Glomerular endothelial cell (primary cell): ENCODE measurements around the gene SMCO1. TPM values are rescaled to one million over a fixed set of nuclear protein-coding genes. Genes with fewer than 3 reads are reported as not detected.
"Not testable (repeated sequence)": the region's sequence is repeated elsewhere in the genome, so short reads cannot be mapped to it uniquely, and the experiment has no call there.

Experiments
- DNase-seq: peaks from one replicate; pipeline ENCODE4 v3.0.0-alpha.2; 2011; ENCODE audit warnings: low read depth, low spot score; ENCODE audit errors: extremely low read depth
- total RNA-seq: library from RNA; depleted of rRNA; stranded (reverse); fragments of >200 nt; gene quantifications from 2 replicates; pipeline ENCODE4 v1.2.3, GENCODE V29; 2015

SMCO1 gene
- total RNA-seq, 1 donor from 2014 or later: not detected

DNA sequence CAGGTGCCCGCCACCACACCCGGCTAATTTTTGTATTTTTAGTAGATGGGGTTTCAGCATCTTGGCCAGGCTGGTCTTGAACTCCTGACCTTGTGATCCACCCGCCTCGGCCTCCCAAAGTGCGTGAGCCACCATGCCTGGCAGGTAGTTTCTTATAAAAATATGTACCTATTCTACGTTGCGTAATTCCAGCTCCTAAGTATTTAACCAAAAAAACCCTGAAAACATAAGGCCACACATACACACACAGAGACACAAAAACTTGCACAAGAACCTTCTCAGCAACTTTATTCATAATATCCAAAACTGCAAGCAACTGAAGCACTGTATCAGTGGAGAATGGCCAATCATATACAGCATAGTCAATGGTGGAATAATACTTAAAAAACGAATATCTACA, 16.8 kb downstream of the SMCO1 start:
- no peak for DNase-seq

DNA sequence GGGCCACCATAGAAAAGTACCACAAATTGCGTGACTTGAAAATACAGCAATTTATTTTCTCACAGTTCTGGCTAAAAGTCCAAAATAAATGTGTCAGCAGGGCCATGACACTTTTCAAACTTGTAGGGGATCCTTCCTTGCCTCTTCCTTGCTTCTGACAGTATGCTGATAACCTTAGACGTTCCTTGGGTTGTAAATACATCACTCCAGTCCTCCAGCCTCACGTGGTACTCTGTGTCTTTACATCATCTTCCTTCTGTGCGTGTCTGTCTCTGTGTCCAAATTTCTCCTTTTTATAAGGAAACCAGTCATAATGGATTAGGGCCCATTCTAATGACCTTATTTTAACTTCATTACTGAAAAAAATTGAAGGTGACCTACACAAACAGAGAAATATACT, 19.0 kb downstream of the SMCO1 start:
- no peak for DNase-seq

DNA sequence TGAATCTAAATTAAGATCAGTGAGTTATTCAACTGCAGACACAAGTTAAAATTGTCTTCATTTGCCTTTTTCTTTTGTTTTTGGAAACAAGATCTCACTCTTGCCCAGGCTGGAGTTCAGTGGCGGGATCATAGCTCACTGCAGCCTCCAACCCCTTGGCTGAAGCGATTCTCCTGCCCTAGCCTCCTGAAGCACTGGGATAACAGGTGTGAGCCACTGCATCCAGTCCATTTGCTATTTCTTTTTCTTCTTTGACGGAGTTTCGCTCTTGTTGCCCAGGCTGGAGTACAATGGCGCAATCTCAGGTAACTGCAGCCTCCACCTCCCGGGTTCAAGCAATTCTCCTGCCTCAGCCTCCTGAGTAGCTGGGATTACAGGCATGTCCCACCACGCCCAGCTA, 21.9 kb downstream of the SMCO1 start:
- no peak for DNase-seq

DNA sequence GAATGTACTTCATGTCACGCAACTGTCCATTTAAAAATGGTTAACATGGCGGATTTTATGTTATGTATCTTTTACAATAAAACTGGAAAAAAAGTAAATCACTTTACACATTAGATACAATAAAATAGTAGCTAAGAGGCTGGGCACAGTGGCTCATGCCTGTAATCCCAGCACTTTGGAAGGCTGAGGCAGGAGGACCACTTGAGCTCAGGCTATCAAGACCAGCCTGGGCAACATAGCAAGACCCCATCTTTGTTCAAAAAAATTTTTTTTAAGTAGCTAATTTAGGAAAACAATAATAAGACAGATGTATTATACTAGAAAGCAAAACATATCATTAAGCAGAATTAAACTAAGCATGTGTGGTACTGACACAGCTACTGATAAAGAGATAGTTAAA, 23.1 kb downstream of the SMCO1 start:
- no peak for DNase-seq

DNA sequence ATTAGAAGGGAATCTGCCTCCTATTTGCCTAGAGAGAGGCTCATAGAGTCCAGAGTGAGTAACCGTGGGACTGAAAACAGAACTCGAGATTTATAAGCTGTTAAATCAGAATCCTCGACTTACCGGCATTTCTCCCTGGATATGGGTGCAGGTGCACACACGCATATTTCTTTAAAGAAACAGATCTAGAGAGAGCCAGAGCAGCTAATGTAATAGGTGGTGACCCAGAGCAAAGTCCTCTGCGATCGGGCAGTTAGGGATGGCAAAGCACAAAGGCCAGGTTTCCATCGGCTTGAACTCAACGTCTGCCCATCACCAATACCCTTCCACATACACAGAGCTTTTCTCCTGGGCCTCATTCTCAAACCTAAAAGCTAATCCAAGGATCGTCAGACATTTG, 25.4 kb downstream of the SMCO1 start:
- DNase-seq: no peak

DNA sequence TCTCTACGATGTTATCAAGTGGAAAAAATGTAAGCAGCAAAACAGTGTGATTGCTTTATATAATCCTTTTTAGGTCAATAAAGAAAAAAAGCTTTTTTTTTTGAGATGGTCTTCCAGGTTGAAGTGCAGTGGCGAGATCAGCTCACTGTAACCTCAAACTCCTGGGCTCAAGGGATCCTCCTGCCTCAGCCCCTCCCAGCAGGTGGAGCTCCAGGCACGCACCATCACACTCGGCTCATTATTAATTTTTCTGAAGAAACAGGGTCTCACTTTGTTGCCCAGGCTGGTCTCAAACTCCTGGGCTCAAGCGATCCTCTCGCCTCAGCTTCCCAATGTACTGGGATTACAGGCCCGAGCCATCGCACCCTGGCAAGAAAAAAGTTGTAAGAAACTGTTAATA, 28.9 kb downstream of the SMCO1 start:
- no peak for DNase-seq

DNA sequence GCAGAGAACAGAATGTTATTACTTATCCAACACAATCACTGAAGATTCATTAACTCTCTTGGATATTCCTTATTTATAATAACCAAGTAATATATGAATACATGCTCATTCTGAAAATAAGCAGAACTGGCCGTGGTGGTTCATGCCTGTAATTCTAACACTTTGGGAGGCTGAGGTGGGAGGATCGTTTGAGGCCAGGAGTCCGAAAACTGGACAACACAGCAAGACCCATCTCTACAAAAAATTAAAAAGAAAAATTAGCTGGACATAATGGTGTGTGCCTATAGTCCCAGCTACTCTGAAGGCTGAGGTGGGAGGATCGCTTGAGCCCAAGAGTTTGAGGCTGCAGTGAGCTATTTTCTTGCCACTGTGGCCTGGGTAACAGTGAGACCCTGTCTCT, 37.5 kb downstream of the SMCO1 start:
- no peak for DNase-seq

DNA sequence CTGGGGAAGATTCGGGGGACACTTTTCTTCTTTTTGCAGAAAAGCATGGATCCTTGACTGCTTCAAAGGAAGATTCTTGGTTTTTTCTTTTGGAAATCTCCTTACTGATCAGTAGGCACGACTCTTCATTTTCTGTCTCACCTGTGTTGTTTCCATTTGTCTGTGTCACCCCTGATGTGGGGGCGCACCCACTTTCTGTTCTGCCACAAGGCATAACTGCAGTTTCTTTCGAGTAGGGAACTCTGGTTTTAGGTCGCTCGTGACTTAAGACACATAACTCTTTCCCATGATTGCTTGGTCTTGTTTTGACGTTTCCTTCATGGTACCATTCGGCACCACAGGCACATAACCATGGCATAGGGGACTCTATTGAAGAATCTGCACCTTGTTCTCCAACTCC, 42.9 kb downstream of the SMCO1 start:
- no peak for DNase-seq

DNA sequence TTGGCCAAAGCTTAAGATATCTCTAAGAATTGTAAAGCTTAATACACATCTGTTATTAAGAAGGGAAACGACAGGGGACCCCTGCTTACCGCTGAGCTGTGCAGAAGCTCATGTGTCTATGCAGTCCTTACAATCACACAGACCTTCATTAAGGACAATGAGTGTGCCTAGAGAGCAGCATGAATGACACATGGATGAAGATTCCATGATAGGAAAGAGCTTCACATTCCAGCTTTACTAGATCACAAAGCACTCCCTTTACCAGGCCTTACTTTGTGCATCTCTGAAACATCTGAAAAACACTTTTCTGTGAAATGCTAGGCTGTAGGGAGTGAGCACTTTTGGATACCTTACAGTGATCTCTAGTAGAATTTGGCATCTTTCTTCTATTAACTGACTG, 43.6 kb downstream of the SMCO1 start:
- no peak for DNase-seq

DNA sequence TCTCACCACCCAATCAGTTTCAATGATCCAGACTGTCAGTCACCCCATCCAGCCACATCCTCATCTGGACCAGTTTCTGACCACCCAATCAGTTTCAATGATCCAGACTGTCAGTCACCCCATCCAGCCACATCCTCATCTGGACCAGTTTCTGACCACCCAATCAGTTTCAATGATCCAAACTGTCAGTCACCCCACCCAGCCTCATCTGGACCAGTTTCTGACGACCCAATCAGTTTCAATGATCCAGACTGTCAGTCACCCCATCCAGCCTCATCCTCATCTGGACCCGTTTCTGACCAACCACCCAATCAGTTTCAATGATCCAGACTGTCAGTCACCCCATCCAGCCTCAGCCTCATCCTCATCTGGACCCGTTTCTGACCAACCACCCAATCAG, 45.0 kb downstream of the SMCO1 start:
- DNase-seq: not testable (repeated sequence)

DNA sequence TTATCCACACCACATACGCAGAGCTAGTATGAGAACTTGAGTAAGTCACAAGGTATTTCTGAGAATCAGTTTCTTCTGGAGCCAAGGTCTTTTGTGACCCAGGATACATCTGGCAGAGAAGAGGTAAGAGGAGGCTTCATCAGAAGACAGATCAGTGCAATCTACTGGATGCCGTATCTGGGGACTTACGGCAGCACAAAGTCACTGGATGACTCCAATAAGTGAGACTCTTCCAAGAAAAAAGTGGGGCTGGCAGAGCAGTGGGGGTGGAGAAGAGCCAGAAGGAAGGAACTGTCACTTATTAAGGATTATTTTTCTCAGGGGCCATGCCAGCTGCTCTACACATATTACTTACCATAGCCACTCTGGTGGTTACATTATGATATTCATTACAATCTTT, 51.3 kb downstream of the SMCO1 start:
- DNase-seq: no peak

DNA sequence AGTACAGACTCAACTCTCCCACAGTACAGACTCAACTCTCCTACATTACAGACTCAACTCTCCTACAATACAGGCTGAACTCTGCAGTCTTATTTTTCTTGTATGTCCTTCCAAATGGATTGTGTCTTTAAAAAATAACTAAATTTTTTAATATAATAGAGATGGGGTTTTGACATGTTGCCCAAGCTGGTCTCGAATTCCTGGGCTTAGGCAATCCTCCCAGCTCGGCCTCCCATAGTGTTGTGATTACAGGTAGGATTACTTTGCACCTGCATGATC, 51.7 kb downstream of the SMCO1 start:
- no peak for DNase-seq

DNA sequence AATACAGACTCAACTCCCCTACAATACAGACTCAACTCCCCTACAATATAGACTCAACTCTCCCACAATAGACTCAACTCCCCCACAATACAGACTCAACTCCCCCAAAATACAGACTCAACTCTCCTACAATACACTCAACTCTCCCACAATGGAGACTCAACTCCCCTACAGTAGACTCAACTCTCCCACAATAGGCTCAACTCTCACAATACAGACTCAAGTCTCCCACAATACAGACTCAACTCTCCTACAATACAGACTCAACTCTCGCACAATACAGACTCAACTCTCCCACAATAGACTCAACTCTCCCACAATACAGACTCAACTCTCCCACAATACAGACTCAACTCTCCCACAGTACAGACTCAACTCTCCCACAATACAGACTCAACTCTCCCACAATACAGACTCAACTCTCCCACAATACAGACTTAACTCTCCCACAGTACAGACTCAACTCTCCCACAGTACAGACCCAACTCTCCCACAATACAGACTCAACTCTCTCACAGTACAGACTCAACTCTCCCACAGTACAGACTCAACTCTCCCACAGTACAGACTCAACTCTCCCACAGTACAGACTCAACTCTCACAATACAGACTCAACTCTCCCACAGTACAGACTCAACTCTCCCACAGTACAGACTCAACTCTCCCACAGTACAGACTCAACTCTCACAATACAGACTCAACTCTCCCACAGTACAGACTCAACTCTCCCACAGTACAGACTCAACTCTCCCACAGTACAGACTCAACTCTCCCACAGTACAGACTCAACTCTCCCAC, 52.3 kb downstream of the SMCO1 start:
- DNase-seq: not testable (repeated sequence)

DNA sequence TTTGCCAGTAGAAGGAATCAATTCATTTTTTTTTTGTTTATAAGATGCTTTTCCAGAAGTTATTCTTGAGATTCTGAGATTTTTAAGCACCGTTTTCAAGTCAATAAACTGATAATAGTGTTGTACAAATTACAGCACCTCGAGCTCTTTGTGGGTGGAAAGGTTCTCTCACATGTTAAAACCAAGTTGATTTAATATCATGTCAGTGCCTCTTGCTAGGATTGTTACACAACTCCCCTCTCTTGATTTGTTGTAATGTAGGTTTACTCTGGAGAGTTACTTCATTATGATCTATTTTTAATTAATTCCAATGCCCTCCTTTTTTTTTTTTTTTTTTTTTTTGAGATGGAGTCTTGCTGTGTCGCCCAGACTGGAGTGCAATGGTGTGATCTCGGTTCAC, 57.1 kb downstream of the SMCO1 start:
- DNase-seq: no peak

DNA sequence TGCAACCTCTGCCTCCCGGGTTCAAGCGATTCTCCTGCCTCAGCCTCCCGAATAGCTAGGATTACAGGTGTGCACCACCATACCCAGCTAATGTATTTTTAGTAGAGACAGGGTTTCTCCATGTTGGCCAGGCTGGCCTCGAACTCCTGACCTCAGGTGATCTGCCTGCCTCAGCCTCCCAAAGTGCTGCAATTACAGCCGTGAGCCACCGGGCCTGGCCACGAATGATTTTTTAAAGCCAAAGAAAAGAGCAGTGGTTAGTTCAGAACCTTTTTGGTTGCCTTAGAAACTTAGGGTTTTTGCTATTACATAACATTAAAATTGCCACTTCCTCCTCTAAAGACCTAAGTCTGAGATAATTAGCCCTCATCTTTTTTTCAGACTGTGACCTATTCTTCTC, 57.7 kb downstream of the SMCO1 start:
- not testable (repeated sequence) for DNase-seq

Other genes with a start within 250 kb of the SMCO1 start
- gene PCYT1A, start 227.6 kb downstream of the SMCO1 start, total RNA-seq: 98.9 and 103 TPM in 2 replicates
- gene DYNLT2B, start 197.1 kb downstream of the SMCO1 start, total RNA-seq: 12.6 and 16.5 TPM in 2 replicates
- 0.44 and 1.8 TPM in 2 replicates for gene TM4SF19, start 177.0 kb downstream of the SMCO1 start, total RNA-seq
- 14.3 and 31.0 TPM in 2 replicates for gene UBXN7, start 82.9 kb downstream of the SMCO1 start, total RNA-seq
- gene RNF168, start 11.6 kb downstream of the SMCO1 start, total RNA-seq: 9.7 and 15.1 TPM in 2 replicates
- 4.5 and 7.6 TPM in 2 replicates for gene WDR53, start 53.2 kb upstream of the SMCO1 start, total RNA-seq
- gene FBXO45, start 53.3 kb upstream of the SMCO1 start, total RNA-seq: 9.8 and 10.2 TPM in 2 replicates
- 12.4 and 16.4 TPM in 2 replicates for gene NRROS, start 124.3 kb upstream of the SMCO1 start, total RNA-seq
- gene CEP19, start 196.9 kb upstream of the SMCO1 start, total RNA-seq: 2.3 and 3.1 TPM in 2 replicates
- 19.7 and 23.9 TPM in 2 replicates for gene PIGX, start 197.0 kb upstream of the SMCO1 start, total RNA-seq
- gene PAK2, start 224.5 kb upstream of the SMCO1 start, total RNA-seq: 62.6 and 87.1 TPM in 2 replicates